ENCODE data around the gene SCD.
"Not testable (repeated sequence)": the region's sequence is repeated elsewhere in the genome, so short reads cannot be mapped to it uniquely, and the experiment has no call there.

The SCD gene

DNA sequence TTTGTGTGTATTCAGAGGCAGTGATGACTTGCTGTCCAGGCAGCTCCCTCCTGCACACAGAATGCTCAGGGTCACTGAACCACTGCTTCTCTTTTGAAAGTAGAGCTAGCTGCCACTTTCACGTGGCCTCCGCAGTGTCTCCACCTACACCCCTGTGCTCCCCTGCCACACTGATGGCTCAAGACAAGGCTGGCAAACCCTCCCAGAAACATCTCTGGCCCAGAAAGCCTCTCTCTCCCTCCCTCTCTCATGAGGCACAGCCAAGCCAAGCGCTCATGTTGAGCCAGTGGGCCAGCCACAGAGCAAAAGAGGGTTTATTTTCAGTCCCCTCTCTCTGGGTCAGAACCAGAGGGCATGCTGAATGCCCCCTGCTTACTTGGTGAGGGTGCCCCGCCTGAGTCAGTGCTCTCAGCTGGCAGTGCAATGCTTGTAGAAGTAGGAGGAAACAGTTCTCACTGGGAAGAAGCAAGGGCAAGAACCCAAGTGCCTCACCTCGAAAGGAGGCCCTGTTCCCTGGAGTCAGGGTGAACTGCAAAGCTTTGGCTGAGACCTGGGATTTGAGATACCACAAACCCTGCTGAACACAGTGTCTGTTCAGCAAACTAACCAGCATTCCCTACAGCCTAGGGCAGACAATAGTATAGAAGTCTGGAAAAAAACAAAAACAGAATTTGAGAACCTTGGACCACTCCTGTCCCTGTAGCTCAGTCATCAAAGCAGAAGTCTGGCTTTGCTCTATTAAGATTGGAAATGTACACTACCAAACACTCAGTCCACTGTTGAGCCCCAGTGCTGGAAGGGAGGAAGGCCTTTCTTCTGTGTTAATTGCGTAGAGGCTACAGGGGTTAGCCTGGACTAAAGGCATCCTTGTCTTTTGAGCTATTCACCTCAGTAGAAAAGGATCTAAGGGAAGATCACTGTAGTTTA, 15.8 kb downstream of the SCD start:
- FAIRE-seq = peak; percentile 83

DNA sequence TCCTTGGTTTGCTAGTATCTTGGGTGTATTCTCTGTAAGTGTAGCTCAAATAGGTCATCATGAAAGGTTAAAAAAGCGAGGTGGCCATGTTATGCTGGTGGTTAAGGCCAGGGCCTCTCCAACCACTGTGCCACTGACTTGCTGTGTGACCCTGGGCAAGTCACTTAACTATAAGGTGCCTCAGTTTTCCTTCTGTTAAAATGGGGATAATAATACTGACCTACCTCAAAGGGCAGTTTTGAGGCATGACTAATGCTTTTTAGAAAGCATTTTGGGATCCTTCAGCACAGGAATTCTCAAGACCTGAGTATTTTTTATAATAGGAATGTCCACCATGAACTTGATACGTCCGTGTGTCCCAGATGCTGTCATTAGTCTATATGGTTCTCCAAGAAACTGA, 17.1 kb downstream of the SCD start:
- no peak for FAIRE-seq

DNA sequence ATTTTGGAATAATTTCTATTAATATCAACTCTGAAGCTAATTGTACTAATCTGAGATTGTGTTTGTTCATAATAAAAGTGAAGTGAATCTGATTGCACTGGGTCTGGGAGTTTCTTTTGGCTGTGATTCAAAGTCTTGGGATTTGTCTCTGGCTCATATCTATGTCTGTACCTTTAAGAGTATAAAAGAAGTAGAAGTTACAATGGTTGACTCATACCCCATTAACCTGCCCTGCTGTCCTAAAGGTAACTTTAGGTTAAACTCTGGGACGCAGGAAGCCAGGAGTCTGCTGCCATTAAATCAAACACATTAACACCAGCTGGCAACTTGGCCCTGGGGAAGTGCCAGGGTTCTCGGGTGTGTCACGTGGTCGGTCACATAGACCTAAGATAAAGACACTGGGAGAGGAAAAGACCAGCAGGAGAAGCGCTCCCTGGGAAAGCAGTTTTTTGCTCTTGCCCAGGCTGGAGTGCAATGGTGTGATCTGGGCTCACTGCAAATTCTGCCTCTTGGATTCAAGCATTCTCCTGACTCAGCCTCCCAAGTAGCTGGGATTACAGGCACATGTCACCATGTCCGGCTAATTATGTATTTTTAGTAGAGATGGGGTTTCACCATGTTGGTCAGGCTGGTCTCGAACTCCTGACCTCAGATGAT, 17.8 kb downstream of the SCD start:
- peak; percentile 99 for FAIRE-seq

DNA sequence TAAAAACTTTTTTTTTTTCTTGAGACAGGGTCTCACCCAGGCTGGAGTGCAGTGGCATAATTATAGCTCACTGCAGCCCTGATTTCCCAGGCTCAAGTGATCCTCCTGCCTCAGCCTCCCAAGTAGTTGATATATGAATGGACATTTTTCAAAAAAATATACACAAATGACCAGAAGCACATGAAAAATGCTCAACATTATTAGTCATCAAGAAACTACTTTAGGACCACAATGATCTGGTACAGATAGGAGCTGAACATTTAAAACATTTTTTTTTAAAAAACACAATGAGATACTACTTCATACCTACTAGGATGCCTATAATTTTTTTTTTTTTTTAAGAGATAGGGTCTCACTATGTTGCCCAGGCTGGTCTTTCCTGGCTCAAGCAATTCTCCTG, 21.7 kb downstream of the SCD start:
- FAIRE-seq = no peak

DNA sequence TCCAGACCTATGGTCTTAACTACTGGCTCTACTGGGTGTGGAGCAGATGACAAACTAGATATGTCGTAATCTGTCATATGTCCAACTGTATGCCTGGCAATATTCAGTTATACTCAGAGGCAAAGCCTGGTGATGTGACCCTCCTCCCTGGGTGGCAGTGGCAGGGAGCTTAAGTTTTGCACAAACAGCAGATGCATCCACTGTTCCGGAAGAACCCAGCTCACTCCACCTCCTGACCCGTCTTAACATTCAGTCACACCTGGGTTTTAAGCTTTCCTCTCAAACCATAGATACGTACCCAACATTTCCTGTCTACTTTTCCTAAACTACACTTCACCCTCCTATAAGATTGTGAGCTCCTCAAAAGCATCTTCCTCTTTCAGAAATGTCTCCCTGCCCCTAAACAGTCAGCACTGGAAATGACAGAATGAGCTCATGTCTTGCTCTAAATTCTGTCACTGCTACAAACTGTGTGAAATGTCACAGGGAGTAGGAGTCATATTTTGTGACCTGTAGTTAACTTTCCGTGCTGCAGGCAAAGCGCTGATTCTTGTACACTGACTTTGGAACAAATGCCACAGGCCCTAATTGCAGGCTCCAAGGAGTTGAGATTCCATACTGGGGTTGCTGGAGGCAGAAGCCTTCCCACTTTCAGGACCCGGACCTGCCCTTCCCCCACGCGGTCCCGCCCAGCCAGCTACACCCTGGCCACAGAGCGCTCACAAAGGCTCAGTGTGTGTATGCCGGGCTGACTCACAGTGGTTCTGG, 23.9 kb downstream of the SCD start:
- peak; percentile 72 for FAIRE-seq

DNA sequence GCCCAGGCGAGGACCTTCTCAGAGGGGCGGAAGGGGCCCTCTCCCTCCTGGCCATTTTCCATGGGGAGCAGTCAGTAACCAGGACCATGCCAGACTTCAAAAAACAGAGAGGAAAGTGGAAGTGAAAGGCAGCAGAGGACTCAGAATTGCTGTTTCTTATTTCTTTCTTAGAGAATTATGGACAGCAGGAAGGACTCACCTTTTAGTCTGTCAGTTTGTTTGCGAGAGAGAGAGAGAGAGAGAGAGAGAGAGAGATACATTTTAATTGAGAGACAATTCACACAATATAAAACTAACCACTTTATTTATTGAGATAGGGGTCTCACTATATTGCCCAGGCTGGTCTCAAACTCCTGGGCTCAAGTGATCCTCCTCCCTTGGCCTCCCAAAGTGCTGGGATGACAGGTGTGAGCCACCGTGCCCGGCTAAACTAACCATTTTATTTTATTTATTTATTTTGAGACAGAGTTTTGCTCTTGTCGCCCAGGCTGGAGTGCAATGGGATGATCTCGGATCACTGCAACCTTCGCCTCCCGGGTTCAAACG, 24.5 kb downstream of the SCD start:
- no peak for FAIRE-seq

DNA sequence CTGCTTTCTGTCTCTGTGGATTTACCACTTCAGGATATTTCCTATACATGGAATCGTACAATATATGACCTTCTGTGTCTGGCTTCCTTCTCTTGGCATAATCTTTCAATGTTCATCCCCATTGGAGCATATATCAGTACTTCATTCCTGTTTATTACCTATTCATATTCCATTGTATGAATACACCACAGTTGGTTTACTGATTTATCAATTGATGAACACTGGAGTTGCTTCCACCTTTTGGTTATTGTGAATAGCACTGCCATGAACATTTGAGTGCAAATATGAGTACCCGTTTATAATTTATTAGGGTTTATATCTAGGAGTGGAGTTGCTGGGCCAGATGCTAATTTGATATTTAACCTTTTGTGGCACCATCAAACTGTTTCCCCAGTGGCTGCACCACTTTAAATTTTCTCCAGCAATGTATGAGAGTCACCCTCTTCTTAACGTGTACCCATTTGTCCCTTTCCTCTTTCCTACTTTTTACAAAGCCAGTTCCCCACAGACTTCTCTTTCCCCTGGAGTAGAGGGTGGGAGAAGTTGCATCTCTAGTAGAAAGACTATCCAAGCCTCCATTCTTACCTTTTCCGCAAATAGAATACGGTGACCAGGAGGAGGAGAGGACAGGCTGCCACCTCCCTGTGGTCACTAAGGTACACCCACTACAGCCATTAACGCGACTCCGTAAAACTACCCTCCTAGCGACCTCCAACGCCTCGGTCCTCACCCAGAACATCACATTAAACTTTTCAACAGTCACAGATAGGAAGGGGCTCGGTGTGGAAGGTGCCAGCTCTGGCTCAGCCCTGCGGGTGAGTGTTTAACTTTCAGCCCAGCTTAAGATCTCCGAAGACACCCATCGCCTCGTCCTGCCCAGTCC, 25.6 kb downstream of the SCD start:
- no peak for FAIRE-seq

DNA sequence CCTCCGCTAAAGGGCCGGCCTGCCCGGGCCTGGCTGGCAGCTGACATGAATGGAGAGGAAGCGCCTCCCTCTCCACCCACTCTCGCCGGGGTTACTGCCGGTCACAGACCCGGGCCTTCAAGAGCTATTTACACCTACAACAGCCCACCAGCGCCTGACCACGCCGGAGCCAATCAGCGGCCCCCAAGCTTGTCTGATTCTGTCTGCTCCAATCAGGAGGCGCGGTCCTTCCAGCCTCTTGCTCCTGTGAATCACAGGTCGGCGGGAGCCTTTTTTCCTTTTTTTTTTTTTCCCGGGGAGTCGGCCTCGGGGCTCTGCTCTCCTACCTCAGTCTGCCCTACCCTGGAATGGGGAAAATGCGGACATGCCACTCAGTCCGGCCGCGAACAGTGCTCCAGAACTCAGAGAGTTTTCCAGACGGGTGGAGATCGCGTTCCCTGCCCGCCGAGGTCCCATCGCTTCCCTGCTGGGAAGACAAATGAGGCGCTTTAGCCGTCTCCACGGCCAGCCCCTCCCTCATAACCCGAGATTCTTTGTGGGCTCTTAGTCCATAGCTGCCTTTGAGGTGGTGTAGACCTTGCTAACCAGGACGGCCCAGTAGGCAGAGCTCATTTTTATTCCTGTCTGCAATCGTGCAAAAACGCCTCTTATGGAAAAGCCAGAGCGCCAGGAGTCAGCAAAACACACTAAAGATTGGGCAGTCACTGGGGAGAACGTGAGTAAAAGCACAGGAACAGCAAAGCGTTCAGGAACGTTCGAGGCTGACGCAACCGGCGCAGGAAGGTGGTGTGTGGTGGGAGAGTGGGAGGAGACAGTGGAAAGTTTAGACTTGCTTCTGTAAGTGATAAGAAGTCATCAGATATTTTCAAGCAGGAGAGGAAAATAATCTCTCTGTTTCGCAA, 26.5 kb downstream of the SCD start:
- peak; percentile 99 for FAIRE-seq

DNA sequence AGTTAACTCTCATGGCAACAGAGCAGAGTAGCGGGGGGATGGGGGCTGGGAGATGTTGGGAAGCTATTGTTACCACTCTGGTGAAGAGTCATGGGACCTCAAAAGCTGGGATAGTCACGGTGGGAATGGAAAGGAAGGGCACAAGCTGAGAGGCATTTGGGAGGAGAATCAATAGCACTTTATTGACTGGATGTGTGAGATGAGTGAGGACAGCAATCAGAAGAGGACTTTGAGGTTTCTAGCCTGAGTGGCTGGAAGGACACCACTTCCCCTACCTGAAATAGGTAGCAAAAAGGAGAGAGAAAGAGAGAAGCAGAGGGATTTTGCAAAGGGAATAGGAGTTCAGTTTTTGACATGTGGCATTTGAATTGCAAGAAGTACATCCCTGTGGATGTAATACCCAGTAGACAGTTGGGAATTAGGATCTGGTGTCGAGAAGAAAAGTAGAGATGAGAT, 27.2 kb downstream of the SCD start:
- no peak for FAIRE-seq

DNA sequence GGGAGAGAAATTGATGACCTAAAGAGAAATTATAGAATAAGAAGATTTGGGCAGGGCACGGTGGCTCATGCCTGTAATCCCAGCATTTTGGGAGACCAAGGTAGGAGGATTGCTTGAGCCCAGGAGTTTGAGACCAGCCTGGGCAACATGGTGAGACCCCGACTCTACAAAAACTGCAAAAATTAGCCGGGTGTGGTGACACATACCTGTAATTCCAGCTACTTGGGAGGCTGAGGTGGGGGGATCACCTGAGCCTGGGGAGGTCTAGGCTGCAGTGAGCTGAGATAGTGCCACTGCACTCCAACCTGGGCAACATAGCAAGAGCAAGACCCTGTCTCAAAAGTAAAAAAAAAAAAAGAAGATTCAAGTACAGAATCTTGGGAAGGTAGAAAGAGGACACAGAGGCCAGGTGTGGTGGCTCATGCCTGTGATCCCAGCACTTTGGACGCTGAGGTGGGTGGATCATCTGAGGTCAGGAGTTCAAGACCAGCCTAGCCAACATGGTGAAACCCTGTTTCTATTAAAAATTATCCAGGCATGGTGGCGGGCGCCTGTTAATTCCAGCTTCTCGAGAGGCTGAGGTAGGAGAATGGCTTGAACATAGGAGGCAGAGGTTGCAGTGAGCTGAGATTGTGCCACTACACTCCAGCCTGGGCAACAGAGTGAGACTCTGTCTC, 27.8 kb downstream of the SCD start:
- FAIRE-seq = not testable (repeated sequence)

DNA sequence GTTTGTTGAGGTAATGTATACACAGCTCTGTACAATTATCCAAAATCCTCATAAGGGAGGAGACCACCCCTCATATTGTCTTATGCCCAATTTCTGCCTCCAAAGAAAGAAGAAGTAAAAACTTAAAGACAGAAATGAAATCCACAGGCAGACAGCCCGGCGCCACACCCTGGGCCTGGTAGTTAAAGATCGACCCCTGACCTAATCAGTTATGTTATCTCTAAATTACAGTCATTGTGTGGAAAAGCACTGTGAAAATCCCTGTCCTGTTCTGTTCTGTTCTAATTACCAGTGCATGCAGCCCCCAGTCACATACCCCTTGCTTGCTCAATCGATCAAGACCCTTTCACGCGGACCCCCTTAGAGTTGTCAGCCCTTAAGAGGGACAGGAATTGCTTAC, 29.6 kb downstream of the SCD start:
- FAIRE-seq = not testable (repeated sequence)

DNA sequence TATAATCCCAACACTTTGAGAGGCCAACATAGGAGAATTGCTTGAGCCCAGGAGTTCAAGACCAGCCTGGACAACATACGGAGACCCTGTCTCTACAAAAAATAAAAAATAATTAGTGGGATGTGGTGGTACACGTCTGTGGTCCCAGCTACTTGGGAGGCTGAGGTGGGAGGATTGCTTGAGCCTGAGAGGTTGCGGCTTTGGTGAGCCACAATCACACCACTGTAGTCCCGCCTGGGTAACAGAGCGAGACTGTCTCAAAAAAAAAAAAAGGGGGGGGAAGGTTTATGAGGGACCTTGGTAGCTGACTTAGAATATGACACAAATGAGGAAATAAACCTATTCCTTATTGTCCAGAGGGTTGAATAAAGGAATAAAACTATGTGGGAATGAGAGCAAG, 30.8 kb downstream of the SCD start:
- FAIRE-seq = no peak

DNA sequence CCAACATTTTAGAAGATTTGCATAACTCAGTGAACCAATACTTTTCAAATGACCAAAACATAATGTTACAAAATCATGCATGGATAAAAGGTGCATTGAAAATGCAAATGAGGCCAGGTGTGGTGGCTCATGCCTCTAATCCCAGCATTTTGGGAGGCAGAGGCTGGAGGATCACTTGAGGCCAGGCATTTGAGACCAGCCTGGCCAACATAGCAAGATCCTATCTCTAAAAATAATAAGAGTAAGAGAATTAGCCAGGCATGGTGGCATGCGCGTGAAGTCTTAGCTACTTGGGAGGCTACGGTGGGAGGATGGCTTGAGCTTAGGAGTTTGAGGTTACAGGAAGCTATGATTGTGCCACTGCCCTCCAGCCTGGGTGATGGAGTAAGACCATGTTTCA, 33.4 kb downstream of the SCD start:
- FAIRE-seq = no peak

DNA sequence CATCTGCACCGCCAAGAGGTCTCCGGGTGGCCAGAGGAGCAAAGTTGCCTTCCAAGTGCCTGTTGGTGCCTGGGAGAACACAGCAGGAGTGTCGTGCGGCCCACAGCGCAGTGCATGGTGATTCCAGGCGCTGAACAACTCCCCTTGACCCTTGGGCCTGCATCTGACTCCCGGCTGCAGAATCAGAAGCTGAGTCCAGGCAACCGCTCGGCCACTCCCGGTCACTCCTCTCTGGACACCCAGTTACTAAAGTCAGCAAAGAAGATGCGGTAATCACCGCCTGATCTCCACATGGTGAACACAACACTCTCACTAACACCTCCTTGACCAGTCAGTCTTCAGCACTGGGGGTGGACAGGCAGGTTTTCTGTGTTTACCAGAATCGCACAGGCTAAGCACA, 35.5 kb downstream of the SCD start:
- no peak for FAIRE-seq

DNA sequence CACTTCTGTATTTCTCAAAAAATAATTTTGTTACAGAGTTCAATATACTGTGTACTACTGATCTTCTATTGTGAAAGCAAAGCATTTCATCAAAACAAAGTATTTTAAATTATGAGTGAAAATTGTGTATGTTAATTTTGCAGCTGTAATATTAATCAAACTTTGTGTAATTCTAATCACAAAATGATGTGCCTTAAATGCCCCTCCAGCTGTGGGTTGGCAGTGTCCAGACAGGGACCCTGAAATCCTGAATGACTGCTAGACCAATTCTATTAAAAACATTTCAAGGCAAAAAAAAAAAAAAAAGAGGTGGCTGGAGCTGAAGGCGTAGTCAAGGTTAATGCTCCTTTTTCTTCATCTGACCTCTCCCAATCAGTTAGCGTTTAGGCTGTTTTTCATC, 36.2 kb downstream of the SCD start:
- no peak for FAIRE-seq

DNA sequence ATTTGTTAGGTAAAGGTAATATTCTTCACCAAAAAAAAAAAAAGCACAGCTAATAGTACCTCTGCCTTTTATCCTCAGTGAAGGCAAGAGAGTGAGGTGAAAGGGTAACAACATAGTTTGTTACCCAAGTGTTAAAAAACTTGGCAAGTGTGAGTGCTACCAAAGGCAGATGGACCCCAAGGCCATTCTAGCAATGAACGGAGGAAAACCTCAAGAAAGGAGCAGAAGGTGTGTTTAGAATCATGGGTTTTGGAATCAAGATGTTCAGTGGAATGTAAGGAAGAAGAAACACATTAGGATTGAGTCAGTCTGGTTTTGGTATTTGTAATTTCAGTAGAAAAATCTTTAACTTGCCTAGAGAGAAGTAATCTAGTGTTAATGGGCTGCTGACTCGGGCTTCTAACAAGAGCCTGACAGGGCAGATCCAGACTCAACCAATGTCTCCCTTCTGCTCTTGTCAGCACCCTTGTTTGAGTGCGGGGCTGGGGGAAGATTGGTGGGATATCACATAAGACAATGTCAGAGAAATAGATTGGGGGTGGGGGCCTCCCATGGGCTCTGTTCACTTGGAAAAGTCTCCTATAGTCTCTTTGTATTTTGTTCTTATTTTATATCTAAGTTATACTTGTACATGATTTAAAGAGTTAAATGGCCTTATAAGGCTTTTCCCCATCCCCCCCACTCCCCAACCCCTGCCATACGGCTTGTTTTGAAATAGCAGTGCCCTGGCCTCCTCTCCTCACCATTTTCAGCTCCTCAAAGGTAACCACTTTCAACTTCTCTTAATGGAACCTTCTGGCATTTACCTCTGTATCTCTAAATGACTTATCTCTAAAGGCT, 44.4 kb downstream of the SCD start:
- no peak for FAIRE-seq

DNA sequence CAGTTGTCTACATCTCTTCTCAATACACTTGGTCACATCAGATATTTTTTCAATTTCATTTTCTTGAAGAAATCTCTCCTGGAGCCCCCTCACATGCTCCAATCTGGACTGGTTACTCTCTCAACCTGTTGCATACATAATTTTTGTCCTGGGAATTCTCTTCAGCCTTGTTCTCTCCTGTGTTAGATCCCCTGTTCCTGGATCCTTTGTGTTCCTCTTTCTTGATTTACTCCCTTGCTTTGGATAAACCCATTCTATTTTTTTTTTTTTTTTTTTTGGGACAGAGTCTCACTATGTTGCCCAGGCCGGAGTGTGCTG, 45.6 kb downstream of the SCD start:
- no peak for FAIRE-seq

DNA sequence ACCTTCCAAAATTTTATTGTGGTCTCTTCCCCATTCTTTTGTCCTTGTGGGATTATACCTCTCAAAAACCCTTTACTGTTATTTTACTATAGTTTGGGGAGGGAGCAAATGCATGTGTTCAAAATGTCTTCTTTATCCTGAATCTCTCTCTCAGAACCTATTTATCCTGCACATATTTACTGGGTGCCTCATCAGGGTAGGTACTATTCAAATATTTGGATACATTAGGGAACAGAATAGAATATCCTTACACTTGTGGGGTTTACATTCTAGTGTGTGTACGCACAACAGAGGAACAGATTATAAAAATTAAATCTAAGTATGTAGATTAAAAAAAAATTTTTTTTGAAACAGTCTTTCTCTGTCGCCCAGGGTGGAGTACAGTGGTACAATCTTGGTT, 48.6 kb downstream of the SCD start:
- FAIRE-seq = no peak

DNA sequence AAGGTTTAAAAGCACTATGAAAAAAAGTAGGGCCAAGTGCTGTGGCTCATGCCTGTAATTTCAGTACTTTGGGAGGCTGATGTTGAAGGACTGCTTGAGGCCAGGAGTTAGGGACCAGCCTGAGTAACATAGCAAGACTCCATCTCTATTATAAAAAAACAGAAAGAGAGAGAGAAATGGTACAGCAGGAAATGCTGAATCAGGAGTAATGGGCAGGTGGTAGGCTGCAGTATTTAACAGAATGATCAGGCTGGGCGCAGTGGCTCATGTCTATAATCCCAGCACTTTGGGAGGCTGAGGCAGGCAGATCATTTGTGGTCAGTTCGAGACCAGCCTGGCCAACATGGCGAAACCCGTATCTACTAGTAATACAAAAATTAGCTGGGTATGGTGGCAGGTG, 49.6 kb downstream of the SCD start:
- FAIRE-seq = no peak

Data from G401.6 (cell line).